ENCODE data around the gene PLB1.
A peak's percentile ranks its signal among the peaks of the same experiment; 100 is the strongest.

The PLB1 gene

GRCh38 chr2:28615706-28616105, 119.8 kb downstream of the PLB1 start:
- DNase-seq = no peak

GRCh38 chr2:28616396-28616999, 120.6 kb downstream of the PLB1 start:
- DNase-seq = no peak

GRCh38 chr2:28617502-28618184, 121.8 kb downstream of the PLB1 start:
- DNase-seq = no peak

- no peak for DNase-seq
These were observed 122.6 kb downstream of the PLB1 start for GRCh38 chr2:28618221-28619141.

GRCh38 chr2:28619213-28620196, 123.6 kb downstream of the PLB1 start:
- DNase-seq = no peak

- no peak for DNase-seq
These were observed 124.5 kb downstream of the PLB1 start for GRCh38 chr2:28620291-28620793.

GRCh38 chr2:28620801-28621171, 124.9 kb downstream of the PLB1 start:
- no peak for DNase-seq

GRCh38 chr2:28621172-28622100, 125.6 kb downstream of the PLB1 start:
- peak; percentile 43 for DNase-seq

GRCh38 chr2:28622101-28622499, 126.2 kb downstream of the PLB1 start:
- no peak for DNase-seq

- DNase-seq = no peak
These were observed 127.9 kb downstream of the PLB1 start for GRCh38 chr2:28623582-28624405.

- no peak for DNase-seq
These were observed 128.6 kb downstream of the PLB1 start for GRCh38 chr2:28624436-28624792.

GRCh38 chr2:28624793-28625701, 129.2 kb downstream of the PLB1 start:
- no peak for DNase-seq

- DNase-seq = no peak
These were observed 130.5 kb downstream of the PLB1 start for GRCh38 chr2:28626376-28626775.

- no peak for DNase-seq
These were observed 131.1 kb downstream of the PLB1 start for GRCh38 chr2:28626891-28627421.

GRCh38 chr2:28627722-28628480, 132.0 kb downstream of the PLB1 start:
- DNase-seq = no peak

GRCh38 chr2:28628506-28628905, 132.6 kb downstream of the PLB1 start:
- DNase-seq = no peak

- DNase-seq = no peak
These were observed 133.1 kb downstream of the PLB1 start for GRCh38 chr2:28628987-28629386.

- DNase-seq = no peak
These were observed 134.1 kb downstream of the PLB1 start for GRCh38 chr2:28629910-28630309.

All from T1000 (cell line).